RWPE1 (cell line): ENCODE measurements around the gene ASIC4.

Source experiments
- CTCF ChIA-PET: fragments of 350-600 bp; sonication (Branson Sonifier 250); formaldehyde crosslinking; extraction: SDS; loops from one replicate; lab custom pipeline; 2021; lab: Yijun Ruan, JAX
- POLR2A ChIA-PET: fragments of 400-600 bp; formaldehyde crosslinking; extraction: SDS; loops from one replicate; lab custom pipeline; 2020; ENCODE audit warnings: antibody characterized with exemption; ENCODE audit not compliant: low non-redundant PET; lab: Yijun Ruan, JAX
- DNase-seq: peaks from one replicate; pipeline ENCODE4 v3.0.0; 2012; ENCODE audit warnings: low spot score
- H3K27ac ChIP-seq: fragments of 450-650 bp; 2 replicates; pipeline ENCODE4 v1.5.1; 2017
- CTCF ChIP-seq: fragments of 450-650 bp; conservative IDR thresholded peaks from 2 replicates; pipeline ENCODE4 v1.5.1; 2017; ENCODE audit warnings: low read depth, mild to moderate bottlenecking

The ASIC4 gene

GRCh38 chr2:219543596-219544358 lies 29.5 kb downstream of the ASIC4 start, which contains the start of the genes CHPF and TMEM198:
Gene CHPF, minus strand, starts transcription at chr2:219543809. Its CDS starts 271 bp downstream, at chr2:219543538.
Gene TMEM198, plus strand, starts transcription at chr2:219544028. Its CDS starts 700 bp downstream, at chr2:219544728.
- peak within 1 kb of the TSS; percentile 94 for H3K27ac ChIP-seq
- CTCF ChIA-PET, result interaction anchor here (0.7 to 5.5 kb wide), 3 partner anchors 11 to 131 kb away, joined by 3 to 25 read pairs (median 6); no protein-coding TSS in a partner anchor
- no peak for TF ChIP-seq CTCF
- DNase-seq, result peak; percentile 99
- POLR2A ChIA-PET, result interaction anchor here (0.6 to 1.3 kb wide), 2 partner anchors 27 to 1628 kb away, joined by 3 read pairs; partner anchors contain the start of gene OBSL1

DNA sequence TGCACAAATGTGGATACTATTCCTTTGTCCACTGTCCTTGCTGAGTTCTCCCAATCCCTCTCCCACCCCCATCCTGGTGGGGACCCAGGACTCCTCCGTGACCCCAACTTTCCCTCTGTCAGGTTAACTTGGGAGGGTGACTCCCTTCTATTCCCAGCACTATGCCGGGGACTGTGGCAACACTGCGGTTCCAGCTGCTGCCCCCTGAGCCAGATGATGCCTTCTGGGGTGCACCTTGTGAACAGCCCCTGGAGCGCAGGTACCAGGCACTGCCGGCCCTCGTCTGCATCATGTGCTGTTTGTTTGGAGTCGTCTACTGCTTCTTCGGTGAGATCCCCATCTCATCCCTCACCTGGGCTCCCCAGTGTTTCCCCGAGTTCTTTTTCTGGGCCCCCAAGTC lies 30.3 kb downstream of the ASIC4 start:
- no peak for TF ChIP-seq CTCF
- ChIA-PET CTCF (interaction anchor here (0.7 to 1.1 kb wide), 2 partner anchors 12 to 131 kb away, joined by 3 to 6 read pairs; no protein-coding TSS in a partner anchor), POLR2A (no interaction called here)
- DNase-seq, result no peak
- H3K27ac ChIP-seq, result peak overlapping the region; percentile 94; the same call in 1 of the 2 replicates

- CTCF ChIA-PET, result interaction anchor here (0.8 kb wide), 1 partner anchor 16 kb away, joined by 5 read pairs; no protein-coding TSS in a partner anchor
- no peak overlapping the region for H3K27ac ChIP-seq
- DNase-seq, result no peak
- no peak for TF ChIP-seq CTCF
- POLR2A ChIA-PET, result no interaction called here
These were observed 31.1 kb downstream of the ASIC4 start for GRCh38 chr2:219545295-219545942.

- POLR2A ChIA-PET, result no interaction called here
- CTCF ChIA-PET, result interaction anchor here (0.8 kb wide), 1 partner anchor 15 kb away, joined by 5 read pairs; no protein-coding TSS in a partner anchor
- TF ChIP-seq CTCF, result no peak
These were observed 31.7 kb downstream of the ASIC4 start for GRCh38 chr2:219545943-219546352.

DNA sequence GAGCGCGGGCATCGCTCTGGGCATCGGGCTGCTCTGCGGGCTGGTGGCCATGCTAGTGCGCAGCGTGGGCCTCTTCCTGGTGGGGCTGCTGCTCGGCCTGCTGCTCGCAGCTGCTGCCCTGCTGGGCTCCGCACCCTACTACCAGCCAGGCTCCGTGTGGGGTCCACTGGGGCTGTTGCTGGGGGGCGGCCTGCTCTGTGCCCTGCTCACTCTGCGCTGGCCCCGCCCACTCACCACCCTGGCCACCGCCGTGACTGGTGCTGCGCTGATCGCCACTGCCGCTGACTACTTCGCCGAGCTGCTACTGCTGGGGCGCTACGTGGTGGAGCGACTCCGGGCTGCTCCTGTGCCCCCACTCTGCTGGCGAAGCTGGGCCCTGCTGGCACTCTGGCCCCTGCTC lies 33.3 kb downstream of the ASIC4 start:
- DNase-seq, result no peak
- CTCF ChIA-PET, result no interaction called here
- POLR2A ChIA-PET, result no interaction called here
- no peak for TF ChIP-seq CTCF
- H3K27ac ChIP-seq, result no peak overlapping the region

More at GRCh38 chr2:219545943-219546352, 31.7 kb downstream of the ASIC4 start:
- DNase-seq, result no peak
- no peak overlapping the region for H3K27ac ChIP-seq

DNA sequence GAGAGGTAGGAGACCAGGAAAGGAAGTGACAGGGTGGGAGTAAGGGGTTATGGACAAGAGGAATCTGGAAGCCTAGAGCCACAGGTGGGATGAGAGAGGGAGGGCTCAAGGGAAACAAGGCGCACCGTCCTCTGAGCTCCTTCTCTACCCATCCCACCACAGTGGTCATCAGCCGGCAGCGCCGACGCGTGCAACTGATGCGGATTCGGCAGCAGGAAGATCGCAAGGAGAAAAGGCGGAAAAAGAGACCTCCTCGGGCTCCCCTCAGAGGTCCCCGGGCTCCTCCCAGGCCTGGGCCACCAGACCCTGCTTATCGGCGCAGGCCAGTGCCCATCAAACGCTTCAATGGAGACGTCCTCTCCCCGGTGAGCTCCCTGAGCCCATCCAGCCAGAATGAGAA lies 34.7 kb downstream of the ASIC4 start:
- DNase-seq, result no peak
- POLR2A ChIA-PET, result no interaction called here
- TF ChIP-seq CTCF, result no peak
- CTCF ChIA-PET, result interaction anchor here (3.6 kb wide), 1 partner anchor 12 kb away, joined by 15 read pairs; no protein-coding TSS in a partner anchor
- no peak overlapping the region for H3K27ac ChIP-seq
